ENCODE results near the gene TCF19.
"Not testable (repeated sequence)": the region's sequence is repeated elsewhere in the genome, so short reads cannot be mapped to it uniquely, and the experiment has no call there.

Gene TCF19

GRCh38 chr6:31179896-31180295 lies 21.5 kb downstream of the TCF19 start:
- DNase-seq (ENCODE audit: low read depth in 2 of 2) = no peak

GRCh38 chr6:31180500-31180899 lies 22.1 kb downstream of the TCF19 start:
- peak in 1 of 2 donors; percentile 39 for DNase-seq (ENCODE audit: low read depth in 2 of 2)

DNA sequence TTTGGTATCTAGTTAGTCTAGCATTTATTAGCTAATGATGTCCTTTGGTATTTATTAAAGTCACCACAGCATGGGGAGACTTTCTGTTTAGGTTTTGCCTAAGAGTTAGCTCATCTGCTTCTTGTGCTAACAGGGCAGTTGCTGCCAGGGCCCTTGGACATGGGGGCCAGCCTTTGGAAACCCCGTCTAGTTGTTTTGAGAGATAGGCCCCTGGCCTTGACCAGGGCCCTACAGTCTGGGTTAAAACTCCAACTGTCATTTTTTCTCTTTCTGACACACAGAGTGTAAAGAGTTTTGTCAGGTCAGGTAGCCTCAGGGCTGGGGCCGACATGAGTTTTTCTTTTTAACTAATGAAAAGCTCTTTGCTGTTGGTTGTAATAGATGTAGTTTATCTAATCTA lies 24.9 kb downstream of the TCF19 start:
- not testable (repeated sequence) for DNase-seq (ENCODE audit: low read depth in 2 of 2)

GRCh38 chr6:31183859-31184258 lies 25.5 kb downstream of the TCF19 start:
- DNase-seq (ENCODE audit: low read depth in 2 of 2) = not testable (repeated sequence)

- DNase-seq (ENCODE audit: low read depth in 2 of 2) = not testable (repeated sequence)
Measured at GRCh38 chr6:31185695-31186051, 27.3 kb downstream of the TCF19 start.

DNA sequence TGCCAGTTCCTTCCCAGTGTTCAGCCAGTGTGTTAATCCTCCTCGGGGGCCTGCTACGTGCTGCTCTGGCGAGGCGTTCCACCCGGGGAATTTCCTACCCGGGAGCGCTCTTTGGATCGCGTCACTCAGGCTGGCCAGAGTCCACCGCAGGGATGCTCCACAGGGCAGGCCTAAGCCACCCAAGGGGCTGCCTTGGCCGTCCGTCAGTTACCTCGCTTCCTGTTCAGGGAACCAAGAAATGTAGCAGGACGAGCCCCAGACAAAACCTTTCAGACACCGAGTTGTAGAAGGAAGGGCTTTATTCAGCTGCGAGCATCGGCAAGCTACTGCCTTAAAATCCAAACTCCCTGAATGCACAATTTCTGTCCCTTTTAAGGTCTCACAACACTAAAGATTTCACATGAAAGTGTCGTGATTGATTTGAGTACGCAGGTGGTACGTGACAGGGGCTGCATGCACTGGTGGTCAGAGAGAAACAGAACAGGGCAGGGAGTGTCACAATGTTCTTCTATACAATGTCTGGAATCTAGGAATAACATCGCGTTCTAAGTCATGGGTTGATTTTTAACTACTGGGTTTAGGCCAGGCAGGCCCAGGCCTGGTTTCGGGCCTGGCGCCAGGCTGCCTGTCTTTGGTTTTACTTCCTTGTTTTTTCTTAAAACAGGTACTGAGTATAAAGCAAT lies 27.8 kb downstream of the TCF19 start:
- DNase-seq (ENCODE audit: low read depth in 2 of 2) = no peak

- DNase-seq (ENCODE audit: low read depth in 2 of 2) = no peak
Measured at GRCh38 chr6:31187780-31188194, 29.4 kb downstream of the TCF19 start.

- DNase-seq (ENCODE audit: low read depth in 2 of 2) = not testable (repeated sequence)
Measured at GRCh38 chr6:31189223-31189622, 30.8 kb downstream of the TCF19 start.

- DNase-seq (ENCODE audit: low read depth in 2 of 2) = no peak
Measured at GRCh38 chr6:31190488-31190887, 32.1 kb downstream of the TCF19 start.

- DNase-seq (ENCODE audit: low read depth in 2 of 2) = peak in 1 of 2 donors; percentile 45
Measured at GRCh38 chr6:31192431-31193105, 34.2 kb downstream of the TCF19 start.

DNA sequence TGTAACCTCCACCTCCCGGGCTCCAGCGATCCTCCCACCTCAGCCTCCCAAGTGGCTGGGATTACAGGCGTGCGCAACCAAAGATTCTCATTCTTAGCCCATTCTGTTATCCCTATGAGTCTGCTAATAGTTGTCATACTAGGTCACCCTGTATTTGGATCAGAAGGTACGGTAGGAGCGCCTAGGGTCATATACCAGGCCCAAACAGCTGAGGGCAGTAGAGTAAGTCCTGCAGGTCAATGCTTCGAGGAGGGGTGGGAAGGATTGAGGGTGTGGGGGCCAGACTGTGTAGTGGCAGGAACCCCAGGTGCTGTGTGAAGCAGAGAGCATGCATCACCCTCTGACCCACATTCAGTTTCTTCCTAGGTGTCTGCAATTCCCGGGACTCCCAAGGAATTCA lies 34.8 kb downstream of the TCF19 start:
- no peak for DNase-seq (ENCODE audit: low read depth in 2 of 2)

GRCh38 chr6:31194061-31194834 lies 35.9 kb downstream of the TCF19 start:
- no peak for DNase-seq (ENCODE audit: low read depth in 2 of 2)

GRCh38 chr6:31195308-31195979 lies 37.1 kb downstream of the TCF19 start:
- DNase-seq (ENCODE audit: low read depth in 2 of 2) = not testable (repeated sequence)

DNA sequence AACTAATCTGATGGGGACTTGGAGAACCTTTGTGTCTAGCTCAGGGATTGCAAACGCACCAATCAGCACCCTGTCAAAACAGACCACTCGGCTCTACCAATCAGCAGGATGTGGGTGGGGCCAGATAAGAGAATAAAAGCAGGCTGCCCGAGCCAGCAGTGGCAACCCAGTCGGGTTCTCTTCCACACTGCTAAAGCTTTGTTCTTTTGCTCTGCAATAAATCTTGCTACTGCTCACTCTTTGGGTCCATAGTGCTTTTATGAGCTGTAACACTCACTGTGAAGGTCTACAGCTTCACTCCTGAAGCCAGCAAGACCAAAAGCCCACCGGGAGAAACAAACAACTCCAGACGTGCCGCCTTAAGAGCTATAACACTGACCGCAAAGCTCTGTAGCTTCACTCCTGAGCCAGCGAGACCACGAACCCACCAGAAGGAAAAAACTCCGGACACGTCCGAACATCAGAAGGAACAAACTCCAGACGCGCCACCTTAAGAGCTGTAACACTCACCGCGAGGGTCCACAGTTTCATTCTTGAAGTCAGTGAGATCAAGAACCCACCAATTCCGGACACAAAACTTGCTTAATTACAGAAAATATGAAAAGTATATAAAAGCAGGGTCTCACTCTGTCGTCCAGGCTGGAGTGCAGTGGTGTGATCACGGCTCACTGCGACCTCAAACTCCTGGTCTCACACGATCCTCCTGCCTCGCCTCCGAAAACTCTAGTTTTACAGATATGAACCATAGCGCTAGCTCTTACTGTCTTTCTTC lies 38.0 kb downstream of the TCF19 start:
- DNase-seq (ENCODE audit: low read depth in 2 of 2) = not testable (repeated sequence)

- DNase-seq (ENCODE audit: low read depth in 2 of 2) = peak; percentile 84 to 89
Measured at GRCh38 chr6:31197559-31198305, 39.3 kb downstream of the TCF19 start.

- DNase-seq (ENCODE audit: low read depth in 2 of 2) = not testable (repeated sequence)
Measured at GRCh38 chr6:31199105-31199452, 40.7 kb downstream of the TCF19 start.

GRCh38 chr6:31202259-31203166 lies 44.1 kb downstream of the TCF19 start:
- DNase-seq (ENCODE audit: low read depth in 2 of 2) = no peak

GRCh38 chr6:31203345-31203979 lies 45.1 kb downstream of the TCF19 start:
- DNase-seq (ENCODE audit: low read depth in 2 of 2) = peak in 1 of 2 donors; percentile 33

DNA sequence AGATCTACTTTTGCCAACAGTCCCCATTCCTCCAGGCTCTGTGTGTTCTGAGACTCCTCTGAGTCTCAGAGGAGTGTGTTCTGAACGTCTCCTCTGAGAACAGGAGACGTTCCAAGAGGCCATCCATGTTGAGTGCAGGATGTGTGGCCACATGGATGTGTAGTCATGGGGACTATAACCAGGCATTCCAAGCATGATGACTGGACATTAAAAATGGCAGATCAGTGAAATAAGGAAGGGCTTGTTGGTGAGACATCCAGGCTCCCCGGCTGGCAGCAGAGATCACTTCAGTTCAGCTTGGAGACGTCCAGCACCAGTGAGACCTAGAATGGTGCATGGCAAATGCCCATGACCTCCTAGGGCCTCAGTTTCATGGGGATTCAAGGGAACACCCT lies 46.4 kb downstream of the TCF19 start:
- DNase-seq (ENCODE audit: low read depth in 2 of 2) = no peak
